GM19193 (cell line): ENCODE measurements around the gene KCNQ1.

ENCODE experiments used
- POLR2A ChIP-seq: IDR thresholded peaks from 4 replicates; pipeline ENCODE4 v1.6.1; 2011; ENCODE audit not compliant: insufficient read depth, insufficient read length; ENCODE audit errors: extremely low read depth

The KCNQ1 gene

GRCh38 chr11:2816523-2816922 is 371.7 kb downstream of the KCNQ1 start:
- no peak for TF ChIP-seq POLR2A

- TF ChIP-seq POLR2A: no peak
Observed at GRCh38 chr11:2816941-2817421, 372.2 kb downstream of the KCNQ1 start.

GRCh38 chr11:2817431-2817830 is 372.6 kb downstream of the KCNQ1 start:
- TF ChIP-seq POLR2A: no peak

- no peak for TF ChIP-seq POLR2A
Observed at GRCh38 chr11:2818021-2818420, 373.2 kb downstream of the KCNQ1 start.

GRCh38 chr11:2818503-2818902 is 373.7 kb downstream of the KCNQ1 start:
- TF ChIP-seq POLR2A: no peak

- TF ChIP-seq POLR2A: no peak
Observed at GRCh38 chr11:2819316-2819715, 374.5 kb downstream of the KCNQ1 start.

- TF ChIP-seq POLR2A: no peak
Observed at GRCh38 chr11:2820976-2821375, 376.2 kb downstream of the KCNQ1 start.

- no peak for TF ChIP-seq POLR2A
Observed at GRCh38 chr11:2821891-2822290, 377.1 kb downstream of the KCNQ1 start.

- TF ChIP-seq POLR2A: no peak
Observed at GRCh38 chr11:2824851-2825250, 380.0 kb downstream of the KCNQ1 start.

GRCh38 chr11:2825261-2825888 is 380.6 kb downstream of the KCNQ1 start:
- TF ChIP-seq POLR2A: no peak

GRCh38 chr11:2825889-2826678 is 381.3 kb downstream of the KCNQ1 start:
- no peak for TF ChIP-seq POLR2A

GRCh38 chr11:2826679-2827056 is 381.9 kb downstream of the KCNQ1 start:
- TF ChIP-seq POLR2A: no peak

- TF ChIP-seq POLR2A: no peak
Observed at GRCh38 chr11:2827256-2827655, 382.4 kb downstream of the KCNQ1 start.

GRCh38 chr11:2827792-2828191 is 383.0 kb downstream of the KCNQ1 start:
- TF ChIP-seq POLR2A: no peak

GRCh38 chr11:2828585-2829330 is 383.9 kb downstream of the KCNQ1 start:
- no peak for TF ChIP-seq POLR2A
